ENCODE results near the gene DCLK1.

The DCLK1 gene

DNA sequence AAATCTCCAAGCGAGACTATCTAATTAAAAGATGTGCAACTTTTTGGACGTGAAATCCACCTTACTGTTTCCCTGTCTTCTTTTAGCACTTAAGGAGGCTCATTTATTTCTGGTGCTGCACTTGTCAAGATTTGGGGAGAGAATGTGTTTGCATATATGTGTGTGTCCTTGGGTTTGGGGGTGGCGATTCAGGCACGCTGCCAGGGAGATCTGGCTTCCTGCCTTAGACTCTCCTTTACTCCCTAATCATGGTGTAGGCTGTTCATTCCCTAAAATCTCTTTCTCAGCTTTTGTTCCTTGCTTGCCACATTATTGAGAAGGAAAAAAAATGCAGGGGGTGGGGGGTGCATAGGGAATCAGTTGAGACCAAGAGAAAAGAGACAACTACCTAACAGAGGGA is 271.2 kb downstream of the DCLK1 start:
- Histone ChIP-seq H3K27ac (replicated peaks) (no peak overlapping the region), H3K4me3 (replicated peaks; ENCODE audit: insufficient read depth, low read length) (no peak overlapping the region), H3K27me3 (ENCODE audit: insufficient read depth, poor library complexity, severe bottlenecking) (peaks cover 18% of the 10 kb centered on the region)
- TF ChIP-seq GABPA (IDR thresholded peaks at IDR 0.05; ENCODE audit: low read depth) = no peak
- TF ChIP-seq, protein P1, sequence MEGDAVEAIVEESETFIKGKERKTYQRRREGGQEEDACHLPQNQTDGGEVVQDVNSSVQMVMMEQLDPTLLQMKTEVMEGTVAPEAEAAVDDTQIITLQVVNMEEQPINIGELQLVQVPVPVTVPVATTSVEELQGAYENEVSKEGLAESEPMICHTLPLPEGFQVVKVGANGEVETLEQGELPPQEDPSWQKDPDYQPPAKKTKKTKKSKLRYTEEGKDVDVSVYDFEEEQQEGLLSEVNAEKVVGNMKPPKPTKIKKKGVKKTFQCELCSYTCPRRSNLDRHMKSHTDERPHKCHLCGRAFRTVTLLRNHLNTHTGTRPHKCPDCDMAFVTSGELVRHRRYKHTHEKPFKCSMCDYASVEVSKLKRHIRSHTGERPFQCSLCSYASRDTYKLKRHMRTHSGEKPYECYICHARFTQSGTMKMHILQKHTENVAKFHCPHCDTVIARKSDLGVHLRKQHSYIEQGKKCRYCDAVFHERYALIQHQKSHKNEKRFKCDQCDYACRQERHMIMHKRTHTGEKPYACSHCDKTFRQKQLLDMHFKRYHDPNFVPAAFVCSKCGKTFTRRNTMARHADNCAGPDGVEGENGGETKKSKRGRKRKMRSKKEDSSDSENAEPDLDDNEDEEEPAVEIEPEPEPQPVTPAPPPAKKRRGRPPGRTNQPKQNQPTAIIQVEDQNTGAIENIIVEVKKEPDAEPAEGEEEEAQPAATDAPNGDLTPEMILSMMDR (IDR thresholded peaks at IDR 0.05; ENCODE audit: insufficient read depth, low read length) = no peak
- TF ChIP-seq SPI1 (IDR thresholded peaks at IDR 0.05; ENCODE audit: borderline replicate concordance, low read depth) = no peak
- no peak for TF ChIP-seq POLR2AphosphoS5 (IDR thresholded peaks at IDR 0.05; ENCODE audit: low read depth)
- TF ChIP-seq, protein P2, sequence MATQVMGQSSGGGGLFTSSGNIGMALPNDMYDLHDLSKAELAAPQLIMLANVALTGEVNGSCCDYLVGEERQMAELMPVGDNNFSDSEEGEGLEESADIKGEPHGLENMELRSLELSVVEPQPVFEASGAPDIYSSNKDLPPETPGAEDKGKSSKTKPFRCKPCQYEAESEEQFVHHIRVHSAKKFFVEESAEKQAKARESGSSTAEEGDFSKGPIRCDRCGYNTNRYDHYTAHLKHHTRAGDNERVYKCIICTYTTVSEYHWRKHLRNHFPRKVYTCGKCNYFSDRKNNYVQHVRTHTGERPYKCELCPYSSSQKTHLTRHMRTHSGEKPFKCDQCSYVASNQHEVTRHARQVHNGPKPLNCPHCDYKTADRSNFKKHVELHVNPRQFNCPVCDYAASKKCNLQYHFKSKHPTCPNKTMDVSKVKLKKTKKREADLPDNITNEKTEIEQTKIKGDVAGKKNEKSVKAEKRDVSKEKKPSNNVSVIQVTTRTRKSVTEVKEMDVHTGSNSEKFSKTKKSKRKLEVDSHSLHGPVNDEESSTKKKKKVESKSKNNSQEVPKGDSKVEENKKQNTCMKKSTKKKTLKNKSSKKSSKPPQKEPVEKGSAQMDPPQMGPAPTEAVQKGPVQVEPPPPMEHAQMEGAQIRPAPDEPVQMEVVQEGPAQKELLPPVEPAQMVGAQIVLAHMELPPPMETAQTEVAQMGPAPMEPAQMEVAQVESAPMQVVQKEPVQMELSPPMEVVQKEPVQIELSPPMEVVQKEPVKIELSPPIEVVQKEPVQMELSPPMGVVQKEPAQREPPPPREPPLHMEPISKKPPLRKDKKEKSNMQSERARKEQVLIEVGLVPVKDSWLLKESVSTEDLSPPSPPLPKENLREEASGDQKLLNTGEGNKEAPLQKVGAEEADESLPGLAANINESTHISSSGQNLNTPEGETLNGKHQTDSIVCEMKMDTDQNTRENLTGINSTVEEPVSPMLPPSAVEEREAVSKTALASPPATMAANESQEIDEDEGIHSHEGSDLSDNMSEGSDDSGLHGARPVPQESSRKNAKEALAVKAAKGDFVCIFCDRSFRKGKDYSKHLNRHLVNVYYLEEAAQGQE (IDR thresholded peaks at IDR 0.05; ENCODE audit: insufficient replicate concordance, low read depth) = no peak
- no peak for DNase-seq (ENCODE audit: low read depth in 1 of 2, low spot score in 1 of 2)

DNA sequence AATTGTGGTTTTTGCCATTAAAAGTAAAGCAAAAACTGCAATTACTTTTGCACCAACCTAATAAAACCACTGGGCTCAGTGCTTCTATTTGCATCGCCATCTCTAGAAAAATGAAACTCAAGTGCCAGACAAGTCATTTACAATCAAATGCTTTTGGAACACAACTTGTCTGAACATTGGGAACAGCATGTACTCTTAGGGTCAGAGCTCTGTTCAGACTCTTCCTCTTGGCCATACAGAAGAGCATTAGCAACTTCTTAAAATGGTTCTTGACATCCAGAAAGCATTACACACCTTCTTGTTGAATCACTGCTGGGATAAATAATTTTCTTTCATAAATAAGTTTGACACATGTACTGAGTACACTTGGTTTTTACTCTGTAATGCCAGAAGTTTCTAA is 272.5 kb downstream of the DCLK1 start:
- no peak for TF ChIP-seq GABPA (IDR thresholded peaks at IDR 0.05; ENCODE audit: low read depth)
- TF ChIP-seq POLR2AphosphoS5 (IDR thresholded peaks at IDR 0.05; ENCODE audit: low read depth) = no peak
- TF ChIP-seq, protein P1 (IDR thresholded peaks at IDR 0.05; ENCODE audit: insufficient read depth, low read length) = no peak
- no peak for TF ChIP-seq SPI1 (IDR thresholded peaks at IDR 0.05; ENCODE audit: borderline replicate concordance, low read depth)
- TF ChIP-seq, protein P2 (IDR thresholded peaks at IDR 0.05; ENCODE audit: insufficient replicate concordance, low read depth) = no peak
- no peak for DNase-seq (ENCODE audit: low read depth in 1 of 2, low spot score in 1 of 2)
- H3K27ac ChIP-seq (replicated peaks) = no peak overlapping the region
- H3K27me3 ChIP-seq (ENCODE audit: insufficient read depth, poor library complexity, severe bottlenecking) = peaks cover 22% of the 10 kb centered on the region
- H3K4me3 ChIP-seq (replicated peaks; ENCODE audit: insufficient read depth, low read length) = no peak overlapping the region

DNA sequence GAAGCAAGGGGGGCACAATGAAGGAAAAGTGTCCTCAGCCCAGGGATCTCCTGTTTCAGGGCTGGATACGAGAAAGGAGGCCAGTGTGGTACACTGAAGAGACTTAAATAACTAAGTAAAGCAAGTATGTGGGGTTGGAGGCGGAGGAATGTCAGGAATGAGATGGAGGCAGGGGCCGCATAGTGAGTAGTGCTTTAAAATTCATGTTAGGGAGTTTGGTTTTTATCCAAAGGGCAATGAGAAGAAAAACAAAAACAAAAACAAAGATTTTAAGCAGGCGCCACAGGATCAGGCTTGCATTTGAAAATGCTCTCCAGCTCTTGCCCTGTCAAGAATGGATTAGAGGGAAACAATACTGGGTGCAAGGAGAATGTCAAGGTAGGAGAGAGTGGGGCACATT is 273.4 kb downstream of the DCLK1 start:
- H3K4me3 ChIP-seq (replicated peaks; ENCODE audit: insufficient read depth, low read length) = no peak overlapping the region
- DNase-seq (ENCODE audit: low read depth in 1 of 2, low spot score in 1 of 2) = no peak
- H3K27ac ChIP-seq (replicated peaks) = no peak overlapping the region
- TF ChIP-seq SPI1 (IDR thresholded peaks at IDR 0.05; ENCODE audit: borderline replicate concordance, low read depth) = no peak
- TF ChIP-seq GABPA (IDR thresholded peaks at IDR 0.05; ENCODE audit: low read depth) = no peak
- TF ChIP-seq, protein P1 (IDR thresholded peaks at IDR 0.05; ENCODE audit: insufficient read depth, low read length) = no peak
- peaks cover 22% of the 10 kb centered on the region for H3K27me3 ChIP-seq (ENCODE audit: insufficient read depth, poor library complexity, severe bottlenecking)

DNA sequence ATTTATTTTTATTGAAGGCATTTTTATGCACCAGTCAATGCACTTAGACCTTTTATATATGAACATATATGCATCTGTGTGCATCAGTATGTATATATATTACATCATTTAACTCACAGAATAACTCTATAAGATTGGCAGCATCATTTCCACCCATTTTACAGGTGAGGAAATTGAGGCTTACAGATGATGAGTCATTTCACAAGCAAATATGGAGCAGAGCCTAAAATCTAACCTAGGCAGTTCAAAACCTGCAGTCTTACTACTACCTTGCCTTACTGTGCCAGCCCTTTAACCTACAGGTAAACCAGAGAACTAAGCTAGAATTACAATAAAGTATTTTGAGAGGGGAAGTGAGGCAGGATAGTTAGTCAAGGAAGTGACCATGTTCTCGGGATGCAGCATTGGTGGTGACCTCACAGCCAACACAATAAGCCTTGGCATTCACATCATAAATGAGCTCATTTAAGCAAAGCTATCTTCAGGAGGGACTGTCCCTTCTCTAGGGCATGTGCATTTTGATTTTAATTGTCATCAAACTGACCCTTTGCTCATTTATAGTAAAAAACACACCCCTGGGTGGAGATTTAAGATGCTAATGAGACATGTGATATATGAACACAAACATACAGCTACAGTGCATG is 274.3 kb downstream of the DCLK1 start:
- no peak for DNase-seq (ENCODE audit: low read depth in 1 of 2, low spot score in 1 of 2)
- TF ChIP-seq, protein P1 (IDR thresholded peaks at IDR 0.05; ENCODE audit: insufficient read depth, low read length) = no peak
- TF ChIP-seq SPI1 (IDR thresholded peaks at IDR 0.05; ENCODE audit: borderline replicate concordance, low read depth) (no peak), GABPA (IDR thresholded peaks at IDR 0.05; ENCODE audit: low read depth) (no peak), POLR2AphosphoS5 (IDR thresholded peaks at IDR 0.05; ENCODE audit: low read depth) (no peak)
- TF ChIP-seq, protein P2 (IDR thresholded peaks at IDR 0.05; ENCODE audit: insufficient replicate concordance, low read depth) = no peak
- Histone ChIP-seq H3K27me3 (ENCODE audit: insufficient read depth, poor library complexity, severe bottlenecking) (peaks cover 22% of the 10 kb centered on the region), H3K4me3 (replicated peaks; ENCODE audit: insufficient read depth, low read length) (no peak overlapping the region), H3K27ac (replicated peaks) (no peak overlapping the region)
